GM13976 (cell line): ENCODE results near the gene YJEFN3.
A peak's percentile ranks its signal among the peaks of the same experiment; 100 is the strongest.

Experiments used
- DNase-seq: peaks from one replicate; pipeline ENCODE4 v3.0.0; 2012; ENCODE audit warnings: low spot score
- CTCF ChIP-seq: IDR thresholded peaks from 2 replicates; pipeline ENCODE4 v1.5.1; 2012; ENCODE audit warnings: borderline replicate concordance, mild to moderate bottlenecking; ENCODE audit not compliant: insufficient read depth; ENCODE audit errors: extremely low read depth, missing control alignments, control extremely low read depth
- in situ Hi-C: fragments of 300-500 bp; cut with MboI; formaldehyde crosslinking; loops from one replicate; pipeline ENCODE4 v1.12.0; 2022; ENCODE audit warnings: low sequenced_read_pairs, mixed read lengths, inconsistent platforms; ENCODE audit not compliant: unreplicated experiment

The YJEFN3 gene

DNA sequence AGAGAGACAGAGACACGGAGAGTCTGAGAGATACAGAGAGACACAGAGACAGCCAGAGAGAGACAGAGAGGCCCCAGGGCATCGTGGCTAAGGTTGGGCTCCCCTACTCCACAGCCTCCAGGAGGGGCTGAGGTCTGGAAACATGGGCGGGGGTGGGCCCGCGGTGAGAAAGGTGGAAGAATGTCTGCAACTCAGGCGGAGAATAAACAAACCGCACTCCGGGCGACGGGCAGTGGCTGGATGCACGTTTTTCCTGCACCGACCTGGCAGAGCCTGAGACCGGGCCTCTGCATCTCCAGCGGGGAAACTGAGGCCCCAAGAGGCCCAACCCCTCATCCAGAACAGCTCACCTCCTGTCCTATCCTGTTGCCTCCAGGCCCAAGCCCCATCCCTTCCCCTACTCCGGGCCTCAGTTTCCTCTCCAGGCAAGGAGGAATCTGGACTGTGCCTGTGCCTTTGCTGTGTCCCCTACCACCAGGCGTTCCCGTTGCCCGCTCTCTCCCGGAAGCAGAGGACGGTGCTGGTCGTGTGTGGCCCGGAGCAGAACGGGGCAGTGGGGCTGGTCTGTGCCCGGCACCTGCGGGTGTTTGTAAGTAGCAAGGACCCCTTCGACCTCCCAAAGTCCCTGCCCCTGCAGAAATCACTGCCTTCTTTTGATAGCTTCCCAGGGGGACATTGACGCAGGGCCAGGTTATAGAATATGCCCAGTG, 6.0 kb downstream of the YJEFN3 start:
- TF ChIP-seq CTCF = no peak
- in situ Hi-C loops = loop anchor here (5.0 to 25.0 kb wide), 3 partner anchors 108 to 753 kb away; partner anchors contain the start of gene GMIP
- DNase-seq = no peak

DNA sequence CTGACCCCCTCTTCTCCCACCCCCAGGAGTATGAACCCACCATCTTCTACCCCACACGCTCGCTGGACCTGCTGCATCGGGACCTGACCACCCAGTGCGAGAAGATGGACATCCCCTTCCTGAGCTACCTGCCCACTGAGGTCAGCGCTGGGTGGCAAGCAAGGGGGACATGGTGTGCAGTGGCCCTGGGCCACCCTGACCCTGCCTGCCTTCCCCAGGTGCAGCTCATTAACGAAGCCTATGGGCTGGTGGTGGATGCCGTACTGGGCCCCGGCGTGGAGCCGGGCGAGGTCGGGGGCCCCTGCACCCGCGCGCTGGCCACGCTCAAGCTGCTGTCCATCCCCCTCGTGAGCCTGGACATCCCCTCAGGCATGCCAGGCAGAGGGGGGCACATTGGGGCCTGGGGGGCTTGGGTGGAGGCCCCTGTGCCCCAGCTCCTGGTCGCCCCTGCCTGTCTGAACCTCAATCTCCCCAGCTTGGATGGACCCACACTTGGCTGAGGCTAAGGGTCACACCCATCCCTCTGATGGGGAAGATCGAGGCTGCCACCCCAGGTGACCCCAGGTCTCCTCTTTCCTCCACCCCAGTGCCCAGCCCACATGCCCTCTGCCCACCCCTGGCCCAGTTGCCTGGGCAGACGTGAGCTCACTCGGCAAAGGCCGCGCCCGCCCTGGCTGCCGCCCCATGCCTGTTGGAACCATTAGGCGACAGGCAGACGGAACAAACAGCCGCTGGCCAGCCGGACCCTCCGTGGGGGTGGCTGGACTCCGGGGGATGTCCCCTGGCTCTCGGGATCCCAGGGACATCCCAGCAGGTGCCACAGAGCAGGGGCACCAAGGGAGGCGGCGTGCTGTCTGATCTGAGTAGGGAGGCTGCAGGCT, 6.8 kb downstream of the YJEFN3 start:
- DNase-seq = no peak
- in situ Hi-C loops = loop anchor here (5.0 to 25.0 kb wide), 3 partner anchors 107 to 752 kb away; partner anchors contain the start of gene GMIP
- no peak for TF ChIP-seq CTCF

DNA sequence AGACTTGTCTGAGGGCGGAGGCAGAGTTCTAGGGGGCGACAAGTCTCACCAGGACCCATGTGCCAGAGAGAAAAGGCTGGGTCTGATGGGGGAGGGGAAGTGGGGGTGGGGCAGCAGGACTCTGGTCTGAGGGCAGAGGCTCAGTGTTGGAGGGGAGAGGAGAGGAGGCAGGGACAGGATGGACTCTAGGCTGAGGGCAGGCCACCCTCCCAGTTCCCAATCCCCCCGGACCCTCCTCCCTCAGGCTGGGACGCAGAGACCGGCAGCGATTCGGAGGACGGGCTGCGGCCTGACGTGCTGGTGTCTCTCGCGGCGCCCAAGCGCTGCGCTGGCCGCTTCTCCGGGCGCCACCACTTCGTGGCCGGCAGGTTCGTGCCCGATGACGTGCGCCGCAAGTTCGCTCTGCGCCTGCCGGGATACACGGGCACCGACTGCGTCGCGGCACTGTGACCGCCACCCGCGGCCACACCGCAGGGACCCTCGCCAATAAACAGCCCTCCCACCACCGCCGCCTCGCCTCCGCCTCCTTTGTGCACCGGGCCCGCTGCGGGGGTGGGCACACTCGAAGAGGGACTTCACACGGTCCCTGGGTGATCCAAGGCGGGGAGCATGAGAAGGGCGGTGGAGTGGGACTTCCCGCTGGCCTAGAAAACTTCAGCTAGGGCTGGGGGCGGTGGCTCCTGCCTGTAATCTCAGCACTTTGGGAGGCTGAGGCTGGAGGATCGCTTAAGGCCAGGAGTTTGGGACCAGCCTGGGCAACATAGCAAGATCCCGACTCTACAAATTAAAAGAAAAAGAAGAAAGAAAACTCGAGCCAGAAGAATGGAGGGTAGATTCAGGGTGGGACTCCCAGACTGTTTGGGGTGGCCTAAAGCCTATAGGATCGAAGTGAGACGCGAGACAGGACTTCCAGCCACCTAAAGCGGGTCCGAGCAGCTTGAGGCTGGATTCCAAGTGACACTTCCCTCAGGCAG, 8.7 kb downstream of the YJEFN3 start:
- in situ Hi-C loops = loop anchor here (5.0 to 25.0 kb wide), 3 partner anchors 105 to 750 kb away; partner anchors contain the start of gene GMIP
- no peak for DNase-seq
- TF ChIP-seq CTCF = no peak

- peak; percentile 76 for DNase-seq
- no peak for TF ChIP-seq CTCF
- in situ Hi-C loops = loop anchor here (5.0 to 25.0 kb wide), 3 partner anchors 104 to 749 kb away; partner anchors contain the start of gene GMIP
Measured at GRCh38 chr19:19538061-19538784, 9.5 kb downstream of the YJEFN3 start, which contains the start of gene CILP2. TSS of gene CILP2 (plus strand) at chr19:19538265. CDS start at chr19:19538350, 85 bp downstream.

DNA sequence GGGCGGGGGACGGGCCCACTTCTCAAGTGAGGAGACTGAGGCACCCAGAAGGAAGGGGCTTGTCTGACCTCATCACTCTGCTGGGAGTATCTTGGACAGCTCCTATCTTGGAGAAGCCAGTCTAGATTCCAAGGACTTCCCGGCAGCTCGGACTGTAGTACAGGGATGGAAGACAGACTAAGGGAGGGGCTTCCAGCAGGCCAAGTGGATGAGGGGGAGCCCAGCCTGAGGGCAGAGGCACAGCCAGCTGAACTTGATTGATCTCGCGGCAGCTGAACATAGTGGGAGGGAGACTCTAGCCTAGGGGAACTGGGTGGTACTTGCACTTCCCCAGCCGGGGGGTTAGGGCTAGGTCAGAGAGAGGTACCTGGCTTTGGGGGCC, 10.1 kb downstream of the YJEFN3 start:
- in situ Hi-C loops = loop anchor here (5.0 to 25.0 kb wide), 3 partner anchors 104 to 749 kb away; partner anchors contain the start of gene GMIP
- no peak for TF ChIP-seq CTCF
- DNase-seq = no peak
